ENCODE data around the gene ADI1.

GRCh38 chr2:3476321-3476984, 42.9 kb downstream of the ADI1 start:
- no peak for TF ChIP-seq CTCF (IDR thresholded peaks at IDR 0.05 in 8 of 11, conservative IDR thresholded peaks at IDR 0.05 in 3 of 11)
- TF ChIP-seq POLR2A (IDR thresholded peaks at IDR 0.05) = no peak

Measured in spleen (tissue), 7 donors.